Choroid plexus epithelial cell (primary cell): ENCODE data around the gene TP63.
A peak's percentile ranks its signal among the peaks of the same experiment; 100 is the strongest.

Experiments
- DNase-seq: peaks from one replicate; pipeline ENCODE4 v3.0.0-alpha.2; 2010; ENCODE audit warnings: low read depth
- H3K4me3 ChIP-seq: 2 replicates; pipeline ENCODE4 v1.5.1; 2011; ENCODE audit warnings: low read depth, mild to moderate bottlenecking, control low read depth, low read length, moderate library complexity
- CTCF ChIP-seq: conservative IDR thresholded peaks from 2 replicates; pipeline ENCODE4 v1.5.1; 2011; ENCODE audit warnings: low read depth, mild to moderate bottlenecking, control low read depth, inconsistent platforms, low read length, moderate library complexity

The TP63 gene

GRCh38 chr3:189680723-189681122, 49.5 kb downstream of the TP63 start:
- TF ChIP-seq CTCF, result no peak
- DNase-seq, result no peak
- no peak overlapping the region for H3K4me3 ChIP-seq

- no peak overlapping the region for H3K4me3 ChIP-seq
- peak; percentile 5 for DNase-seq
- no peak for TF ChIP-seq CTCF
Observed at GRCh38 chr3:189683546-189684255, 52.5 kb downstream of the TP63 start.

- TF ChIP-seq CTCF, result no peak
- no peak for DNase-seq
- no peak overlapping the region for H3K4me3 ChIP-seq
Observed at GRCh38 chr3:189684317-189684716, 53.1 kb downstream of the TP63 start.

GRCh38 chr3:189685291-189685690, 54.1 kb downstream of the TP63 start:
- H3K4me3 ChIP-seq, result no peak overlapping the region
- peak; percentile 12 for DNase-seq
- TF ChIP-seq CTCF, result no peak

- TF ChIP-seq CTCF, result no peak
- no peak overlapping the region for H3K4me3 ChIP-seq
- DNase-seq, result peak; percentile 68
Observed at GRCh38 chr3:189685860-189686259, 54.7 kb downstream of the TP63 start.

- DNase-seq, result no peak
- no peak for TF ChIP-seq CTCF
- no peak overlapping the region for H3K4me3 ChIP-seq
Observed at GRCh38 chr3:189687475-189687874, 56.3 kb downstream of the TP63 start.

GRCh38 chr3:189688262-189688661, 57.1 kb downstream of the TP63 start:
- DNase-seq, result no peak
- TF ChIP-seq CTCF, result no peak

More at GRCh38 chr3:189688262-189688661, 57.1 kb downstream of the TP63 start:
- no peak overlapping the region for H3K4me3 ChIP-seq
